Measurements from ENCODE around the gene MKX.
A peak's percentile ranks its signal among the peaks of the same experiment; 100 is the strongest.

Gene MKX, protein sequence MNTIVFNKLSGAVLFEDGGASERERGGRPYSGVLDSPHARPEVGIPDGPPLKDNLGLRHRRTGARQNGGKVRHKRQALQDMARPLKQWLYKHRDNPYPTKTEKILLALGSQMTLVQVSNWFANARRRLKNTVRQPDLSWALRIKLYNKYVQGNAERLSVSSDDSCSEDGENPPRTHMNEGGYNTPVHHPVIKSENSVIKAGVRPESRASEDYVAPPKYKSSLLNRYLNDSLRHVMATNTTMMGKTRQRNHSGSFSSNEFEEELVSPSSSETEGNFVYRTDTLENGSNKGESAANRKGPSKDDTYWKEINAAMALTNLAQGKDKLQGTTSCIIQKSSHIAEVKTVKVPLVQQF

DNA sequence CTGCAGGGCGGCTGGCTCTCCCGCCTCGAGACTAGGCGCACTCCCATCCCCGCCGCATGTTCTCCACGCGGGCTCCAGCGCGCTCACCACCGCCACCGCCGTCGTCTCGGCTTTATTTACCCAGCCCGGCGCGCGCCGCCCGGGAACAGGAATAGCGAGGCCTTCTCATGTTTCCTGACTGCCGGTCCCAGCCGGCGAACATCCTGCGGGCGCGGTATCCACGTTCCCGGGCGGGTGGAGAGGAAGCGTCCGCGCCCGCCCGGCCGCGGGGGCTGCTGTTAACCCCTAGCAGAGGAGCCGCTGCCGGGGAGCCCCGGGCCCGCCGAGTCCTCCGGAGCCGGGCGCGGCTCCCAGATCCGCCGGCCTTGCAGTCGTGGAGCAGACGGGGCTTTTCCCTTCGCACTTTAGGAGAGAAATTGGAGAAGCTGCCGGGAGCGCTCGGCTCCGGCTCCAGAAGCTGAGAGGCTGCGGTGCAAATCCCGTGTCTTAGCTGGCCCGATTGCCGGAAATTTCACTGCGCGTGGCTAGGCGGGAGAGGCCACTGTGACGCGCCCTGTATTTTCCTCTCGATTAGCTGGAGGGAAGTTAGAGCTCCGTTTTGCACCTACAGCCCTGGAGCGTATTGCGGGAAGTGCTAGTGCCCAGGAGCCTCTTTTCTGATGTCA is at the start of gene MKX:
MKX (minus strand) TSS at position 88 of the 665 bp plus-strand sequence. CDS start 2,404 bp downstream, outside the sequence.
- peak; percentile 28 for DNase-seq

DNA sequence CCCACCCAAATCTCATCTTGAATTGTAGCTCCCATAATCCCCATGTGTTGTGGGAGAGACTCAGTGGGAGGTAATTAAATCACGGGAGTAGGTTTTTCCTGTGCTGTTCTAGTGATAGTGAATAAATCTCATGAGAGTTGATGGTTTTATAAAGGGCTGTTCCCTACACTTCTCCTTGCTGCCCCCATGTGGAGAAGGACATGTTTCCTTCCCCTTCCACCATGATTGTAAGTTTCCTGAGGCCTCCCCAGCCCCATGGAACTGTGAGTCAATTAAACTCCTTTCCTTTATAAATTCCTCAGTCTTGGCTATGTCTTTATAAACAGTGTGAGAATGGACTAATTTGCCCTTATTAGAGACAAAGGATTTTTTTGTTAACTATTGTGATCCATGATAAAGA is 48.5 kb upstream of the MKX start:
- no peak for DNase-seq

DNA sequence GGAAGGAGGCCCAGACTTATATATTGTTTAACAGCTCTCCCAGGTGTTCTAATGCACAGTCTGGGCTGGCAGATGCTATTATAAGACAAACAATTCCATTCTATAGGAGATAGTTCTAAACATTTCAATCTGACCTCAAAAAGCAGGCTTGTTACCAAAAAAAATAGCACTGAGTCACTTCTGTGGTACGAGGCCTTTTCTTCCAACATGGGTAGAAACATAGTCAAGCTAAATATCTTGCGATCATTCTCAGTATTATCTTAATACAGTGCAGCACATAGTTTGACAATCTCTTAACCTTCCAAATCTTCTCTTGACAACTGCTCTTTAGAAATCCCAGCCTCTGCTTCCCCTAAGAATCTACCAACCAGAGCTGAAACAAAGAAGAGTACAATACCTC is 46.6 kb upstream of the MKX start:
- DNase-seq = no peak

DNA sequence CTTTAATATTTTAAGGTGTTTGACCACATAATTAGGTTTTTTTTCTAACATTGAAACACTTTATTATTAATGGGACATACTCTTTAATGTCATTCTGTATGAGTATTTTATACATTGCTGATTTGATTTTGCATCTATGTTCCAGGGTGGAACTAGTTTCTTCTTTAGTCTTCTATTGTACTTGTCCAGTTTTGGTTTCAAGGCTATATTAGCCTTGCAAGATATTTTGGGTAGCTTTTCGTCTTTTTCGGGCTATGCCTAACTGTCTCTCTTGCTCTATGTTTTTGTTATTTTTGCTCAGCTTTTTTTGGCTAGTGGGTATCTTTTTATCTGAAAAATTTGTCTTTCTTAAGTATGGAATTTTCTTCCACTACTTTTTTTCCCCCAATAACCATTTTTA is 38.7 kb upstream of the MKX start:
- DNase-seq = no peak

DNA sequence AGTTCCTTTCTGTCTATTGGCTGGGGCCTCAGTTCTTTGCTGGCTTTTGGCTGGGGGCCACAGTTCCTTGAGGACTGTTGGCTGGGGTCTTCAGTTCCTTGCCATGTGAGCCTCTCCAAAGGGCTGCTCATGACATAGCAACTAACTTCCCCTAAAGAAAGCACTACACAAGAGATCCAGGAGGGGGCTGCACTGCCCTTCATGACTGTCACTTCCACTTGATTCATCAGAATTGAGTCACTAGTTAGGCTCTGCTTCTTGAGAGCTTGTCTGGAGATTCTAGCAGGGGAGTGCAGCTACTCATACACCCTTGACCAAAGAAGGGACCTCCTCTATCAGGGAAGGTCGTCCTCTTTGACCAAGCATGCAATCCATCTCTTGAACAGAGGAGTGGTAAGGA is 38.0 kb upstream of the MKX start:
- peak; percentile 26 for DNase-seq

DNA sequence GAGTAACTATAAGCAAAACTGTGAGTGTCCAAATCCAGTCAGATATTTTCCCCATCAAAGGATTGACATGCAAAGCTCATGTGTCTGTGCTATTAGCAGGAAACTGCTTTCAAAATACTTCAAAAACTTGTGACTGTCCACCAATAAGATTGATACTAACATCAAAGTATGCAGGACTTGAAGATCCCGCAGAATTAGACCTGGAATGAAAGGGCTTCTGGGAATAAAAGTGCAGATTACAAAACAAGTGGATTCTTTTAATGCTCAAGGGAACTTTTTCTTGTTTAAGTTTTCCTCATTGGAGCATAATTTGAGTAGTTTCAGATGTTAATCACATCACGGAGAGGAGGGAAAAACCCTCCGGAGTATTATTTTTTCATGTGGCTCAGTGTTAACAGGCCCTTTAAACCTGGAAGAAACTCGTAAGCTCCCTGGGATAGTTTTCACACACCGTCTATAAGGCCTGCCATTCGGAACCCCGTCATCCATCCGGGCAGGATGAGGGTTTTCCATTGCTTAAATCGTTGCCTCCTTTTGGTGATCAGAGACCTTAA is 33.9 kb upstream of the MKX start:
- DNase-seq = no peak

DNA sequence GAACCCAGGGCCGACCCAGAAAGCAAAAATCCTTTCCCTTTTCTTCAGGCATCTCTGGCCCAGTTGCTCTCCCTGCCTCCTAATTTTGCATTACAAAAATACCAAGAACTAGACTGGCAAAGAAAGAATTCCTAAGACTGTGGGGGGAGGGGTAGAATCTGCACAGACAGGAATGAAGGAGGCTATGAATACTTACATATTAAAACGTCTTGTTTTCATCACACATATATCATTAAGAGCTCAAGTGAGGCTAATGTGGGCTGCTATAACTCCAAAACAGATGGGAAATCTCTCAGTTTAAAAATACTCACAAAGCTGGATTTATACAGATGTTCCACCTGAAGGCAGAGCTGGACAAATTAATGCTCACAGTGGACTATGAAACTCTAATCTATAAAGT is 29.2 kb upstream of the MKX start:
- DNase-seq = no peak

DNA sequence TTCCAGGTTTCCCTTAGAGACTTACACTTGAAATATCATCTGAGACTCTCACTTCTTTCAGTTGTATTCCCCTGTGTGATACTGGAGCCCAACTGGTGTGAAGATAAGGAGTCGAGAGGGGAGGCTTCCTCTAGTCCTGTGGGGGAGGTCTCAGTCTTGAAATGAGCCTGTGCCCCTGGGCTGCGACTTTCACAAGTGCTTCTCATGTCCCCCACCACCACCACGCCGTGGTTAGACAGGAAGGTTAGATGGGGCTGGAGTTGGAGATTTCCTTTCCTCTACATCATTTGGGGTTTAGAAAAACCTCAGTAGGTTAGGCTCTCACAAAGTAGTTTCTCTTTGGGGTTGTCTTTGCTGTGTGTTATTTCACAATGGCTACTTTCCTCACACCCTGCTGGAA is 25.6 kb upstream of the MKX start:
- DNase-seq = no peak

DNA sequence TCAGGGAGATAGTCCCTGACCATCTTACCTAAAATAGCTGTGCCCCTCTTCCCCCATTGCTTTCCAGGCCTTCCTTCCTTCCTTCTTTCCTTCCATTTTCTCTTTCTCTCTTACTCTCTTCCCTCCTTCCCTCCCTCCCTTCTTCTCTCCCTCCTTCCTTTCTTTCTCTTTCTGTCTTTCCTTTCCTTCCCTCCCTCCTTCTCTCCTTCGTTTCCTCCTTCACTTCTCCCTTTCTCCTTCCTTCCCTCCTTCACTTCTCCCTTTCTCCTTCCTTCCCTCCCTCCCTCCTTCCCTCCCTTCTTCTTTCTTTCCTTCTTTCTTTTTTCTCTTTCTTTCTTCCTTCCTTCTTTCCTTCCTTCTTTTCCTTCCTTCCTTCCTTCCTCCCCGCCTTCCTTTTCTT is 24.6 kb upstream of the MKX start:
- no peak for DNase-seq

DNA sequence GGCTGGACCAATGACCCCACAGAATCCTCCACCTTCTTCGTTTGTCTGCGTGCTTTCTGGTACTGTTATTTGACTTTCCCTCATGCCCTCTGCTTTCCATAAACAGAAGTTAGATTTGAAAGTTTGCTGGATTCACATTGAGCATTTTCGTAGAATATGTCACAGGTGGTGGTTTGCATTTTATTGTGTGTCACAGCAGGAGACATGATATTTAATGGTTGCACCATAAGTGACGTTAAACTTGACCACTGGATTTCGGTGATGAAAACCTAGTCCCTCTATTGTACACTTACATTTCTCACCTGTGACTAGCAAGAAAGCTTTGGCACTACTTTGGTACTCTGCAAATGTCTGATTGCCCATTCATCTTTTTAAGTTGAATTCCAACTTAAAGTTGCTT is 15.2 kb upstream of the MKX start:
- DNase-seq = no peak

DNA sequence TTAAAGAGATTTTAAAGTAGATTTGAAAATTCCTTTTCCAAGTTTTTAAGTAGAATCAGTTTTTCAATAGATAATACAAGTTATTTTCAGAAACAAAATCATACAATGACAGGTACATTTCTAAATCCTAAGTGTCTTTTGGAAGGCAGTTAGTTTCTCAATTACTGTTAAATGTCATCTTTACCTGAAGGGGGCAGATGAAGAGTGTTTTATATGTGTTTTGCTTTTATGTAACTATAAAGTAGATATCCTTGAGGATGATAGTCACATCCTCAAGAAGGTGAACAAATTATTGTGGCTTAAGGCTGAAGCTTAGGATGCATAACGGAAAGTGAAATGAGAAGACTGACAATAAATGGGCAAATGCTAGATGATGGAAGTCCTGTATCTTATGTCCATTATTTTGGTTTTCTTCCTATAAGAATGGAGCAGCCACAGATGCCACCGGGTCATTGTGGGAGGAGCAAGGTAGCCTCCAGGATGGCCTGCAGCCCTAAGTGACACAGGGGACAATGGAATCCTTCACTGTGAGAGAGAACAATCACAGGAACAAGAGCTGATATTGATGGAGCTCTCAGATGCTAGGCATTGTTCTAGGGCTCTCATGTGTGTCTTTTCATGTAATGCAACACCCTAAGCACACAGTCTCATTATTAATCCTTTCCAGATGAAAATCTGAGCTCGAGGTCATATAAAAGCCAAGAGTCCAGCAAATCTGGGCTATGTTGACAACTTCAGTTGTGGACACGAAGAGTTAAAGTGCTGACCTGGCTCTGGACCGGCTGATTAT is 14.1 kb upstream of the MKX start:
- no peak for DNase-seq

DNA sequence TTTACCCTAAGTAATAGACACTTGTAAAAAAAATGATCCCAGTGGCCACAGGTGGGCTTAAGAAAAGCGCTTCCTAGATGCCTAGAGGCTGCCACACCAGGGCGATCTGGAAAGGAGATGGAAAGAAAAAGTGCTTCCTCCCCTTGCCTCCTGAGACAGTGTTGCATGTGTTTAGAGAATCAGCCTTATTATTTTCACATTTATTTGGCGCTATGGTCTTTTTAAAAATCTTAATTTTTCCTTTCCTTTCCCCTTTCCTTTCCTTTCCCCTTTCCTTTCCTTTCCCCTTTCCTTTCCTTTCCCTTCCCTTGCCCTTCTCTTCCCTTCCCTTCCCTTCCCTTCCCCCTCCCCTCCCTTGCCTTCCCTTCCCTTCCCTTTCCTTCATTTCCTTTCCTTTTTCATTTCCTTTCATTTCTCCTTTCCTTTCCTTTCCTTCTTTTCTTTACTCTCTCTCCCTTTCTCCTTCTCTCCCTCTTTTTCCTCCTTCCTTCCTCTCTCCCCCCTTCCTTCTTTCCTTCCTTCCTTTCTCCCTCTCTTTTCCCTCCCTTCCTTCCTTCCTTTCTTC is 7.1 kb upstream of the MKX start:
- no peak for DNase-seq

DNA sequence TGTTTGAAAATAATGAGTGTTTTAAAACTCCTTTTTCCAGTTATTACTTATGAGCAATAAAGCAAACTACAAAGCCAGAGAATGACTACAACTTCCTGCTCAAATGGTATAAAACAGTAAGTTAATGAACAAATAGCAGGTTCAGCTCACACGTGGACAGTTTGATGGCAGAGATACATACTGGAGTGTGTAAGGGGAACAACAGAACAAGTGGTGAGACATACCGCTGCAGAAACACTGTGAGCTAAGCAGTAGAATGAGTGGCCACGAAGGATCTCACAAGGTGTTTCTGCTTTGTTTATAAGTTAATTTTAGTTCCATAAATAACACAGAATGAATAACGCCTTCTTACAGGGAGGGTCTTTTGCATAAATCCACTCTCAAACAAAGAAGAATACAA is 3.0 kb upstream of the MKX start:
- DNase-seq = no peak

DNA sequence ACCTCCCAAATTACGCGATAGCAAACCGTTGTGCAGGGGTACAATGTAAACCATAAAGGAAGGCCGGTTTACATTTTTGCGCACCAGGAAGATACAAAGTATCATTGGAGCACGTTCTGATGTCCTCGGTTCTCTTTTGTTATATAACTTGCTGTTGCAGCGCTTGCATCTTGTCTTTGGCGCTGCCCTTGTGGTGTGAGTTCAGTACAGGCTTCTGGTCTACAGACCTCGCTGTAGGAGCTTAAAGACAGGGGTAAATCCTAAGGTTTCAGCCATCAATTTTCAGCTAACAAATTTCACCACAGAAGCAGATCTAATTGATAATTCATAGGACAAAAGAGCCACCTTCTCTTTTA is 1.5 kb upstream of the MKX start:
- no peak for DNase-seq

DNA sequence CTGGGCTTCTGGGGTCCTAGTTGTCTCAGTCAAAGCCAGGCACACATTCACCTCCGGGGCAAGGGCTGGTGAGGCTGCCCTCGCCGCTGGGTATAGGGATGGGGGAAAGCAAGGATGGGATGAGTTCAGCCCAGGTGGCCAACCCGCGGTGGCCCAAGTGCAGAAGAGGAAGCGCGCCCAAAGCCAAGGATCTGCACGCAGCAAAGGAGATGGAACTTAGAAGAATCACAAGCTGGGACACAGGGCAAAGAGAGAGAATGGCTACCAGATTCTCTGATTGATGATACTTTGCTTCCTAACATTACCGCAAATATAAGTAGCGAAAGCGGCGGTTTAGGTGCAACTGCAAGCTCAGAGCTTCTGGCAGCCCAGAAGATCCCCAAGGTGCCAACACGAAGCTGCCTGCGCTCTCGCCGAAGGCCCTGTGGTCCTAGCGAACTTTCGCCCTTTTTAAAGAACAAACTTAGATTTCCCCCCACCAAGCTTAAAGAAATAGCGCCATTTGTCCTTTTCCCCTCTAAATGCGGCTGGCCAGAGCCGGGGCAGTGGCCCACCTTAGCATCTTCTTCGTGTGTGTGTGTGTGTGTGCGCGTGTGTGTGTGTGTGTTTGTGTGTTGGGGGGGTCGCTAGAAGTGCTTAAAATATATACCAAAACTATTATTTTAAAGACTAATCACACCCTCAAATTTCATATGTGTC is 927 bp upstream of the MKX start:
- no peak for DNase-seq

DNA sequence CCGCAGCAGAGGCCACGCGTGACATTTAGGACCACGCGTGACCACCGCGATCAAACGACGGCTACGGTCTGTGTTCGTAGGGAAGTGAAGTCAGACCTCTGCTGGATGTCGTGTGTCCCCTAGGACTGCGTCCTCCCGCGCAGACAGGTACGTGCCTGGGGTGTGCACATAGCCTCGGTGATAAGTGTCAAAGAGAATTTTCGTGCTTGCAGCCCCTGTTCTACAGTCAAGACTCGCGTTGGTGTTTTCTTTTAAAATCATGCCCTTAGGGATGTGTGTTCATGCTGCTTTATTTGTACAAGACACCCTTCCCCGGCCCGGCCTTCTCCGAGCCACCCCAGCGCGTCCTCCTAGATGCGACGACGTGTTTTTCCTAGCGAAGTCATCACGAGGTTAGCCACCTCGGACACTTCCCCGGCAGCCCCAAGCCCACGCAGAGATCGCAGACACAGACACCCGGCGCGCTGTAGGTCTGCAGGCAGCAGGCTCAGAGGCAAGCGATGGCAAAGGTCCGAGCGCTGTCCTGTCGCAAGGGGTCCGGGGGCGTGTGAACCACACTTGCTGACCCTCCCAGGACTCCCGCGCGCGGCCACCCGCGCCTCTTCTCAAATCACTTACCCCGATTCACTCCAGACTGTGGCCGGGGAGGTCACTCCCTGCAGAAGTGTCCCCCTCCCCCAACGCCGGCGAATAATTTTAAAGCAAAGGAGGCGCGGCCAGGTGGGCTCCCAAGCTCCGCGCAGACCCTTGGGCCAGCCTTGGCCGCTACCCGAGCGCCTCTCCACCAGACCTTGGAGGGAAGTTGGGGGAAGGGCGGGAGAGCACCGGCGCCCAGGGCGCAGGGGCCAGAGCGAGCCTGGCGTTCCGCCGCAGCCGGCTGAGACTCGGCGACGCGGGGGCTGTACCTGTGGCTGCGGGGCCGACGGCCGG is 552 bp downstream of the MKX start:
- DNase-seq = no peak

DNA sequence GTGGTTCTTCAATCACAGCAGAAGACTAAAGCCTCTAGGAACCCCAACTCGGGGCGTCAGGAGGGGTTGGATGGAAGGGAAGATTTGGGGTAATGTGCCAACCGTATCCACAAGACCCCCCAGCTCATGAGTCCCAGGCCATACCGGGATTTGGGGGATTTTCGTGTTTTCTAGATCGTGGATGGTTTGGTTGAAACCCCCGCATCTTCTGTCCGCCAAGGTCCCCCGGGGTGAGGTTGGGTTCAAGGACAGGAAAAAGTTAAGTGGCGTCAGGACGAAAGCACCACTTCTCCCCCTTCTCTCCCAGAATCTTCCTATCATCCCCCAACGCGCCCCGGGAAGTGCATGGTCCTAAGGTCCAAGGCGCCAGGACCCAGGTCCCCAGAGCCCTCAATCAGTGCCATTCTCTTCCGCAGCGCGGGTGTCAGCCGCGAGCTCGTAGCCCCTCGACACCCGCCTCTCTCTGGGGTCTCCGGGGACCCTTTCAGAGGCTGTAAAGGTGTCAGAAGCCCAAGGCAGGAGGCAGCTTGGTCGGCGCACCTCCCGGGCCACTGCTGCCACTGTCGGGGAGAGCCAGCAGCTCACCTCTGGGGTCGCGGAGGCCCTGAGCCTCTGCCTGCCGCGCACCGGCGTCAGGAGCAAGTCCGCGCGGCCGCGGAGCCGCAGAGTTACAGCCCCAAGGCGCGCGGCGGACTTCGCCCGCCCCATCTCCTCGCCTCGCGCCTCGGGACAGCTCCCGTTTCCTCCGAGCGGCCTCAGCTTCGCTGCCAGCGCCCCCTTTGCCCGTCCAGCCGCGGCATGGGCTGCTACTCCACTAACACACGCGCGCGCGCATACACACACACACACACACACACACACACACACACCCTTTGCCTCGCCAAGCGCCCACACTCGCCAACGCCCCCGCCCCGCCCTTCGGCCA is 1.5 kb downstream of the MKX start:
- no peak for DNase-seq

DNA sequence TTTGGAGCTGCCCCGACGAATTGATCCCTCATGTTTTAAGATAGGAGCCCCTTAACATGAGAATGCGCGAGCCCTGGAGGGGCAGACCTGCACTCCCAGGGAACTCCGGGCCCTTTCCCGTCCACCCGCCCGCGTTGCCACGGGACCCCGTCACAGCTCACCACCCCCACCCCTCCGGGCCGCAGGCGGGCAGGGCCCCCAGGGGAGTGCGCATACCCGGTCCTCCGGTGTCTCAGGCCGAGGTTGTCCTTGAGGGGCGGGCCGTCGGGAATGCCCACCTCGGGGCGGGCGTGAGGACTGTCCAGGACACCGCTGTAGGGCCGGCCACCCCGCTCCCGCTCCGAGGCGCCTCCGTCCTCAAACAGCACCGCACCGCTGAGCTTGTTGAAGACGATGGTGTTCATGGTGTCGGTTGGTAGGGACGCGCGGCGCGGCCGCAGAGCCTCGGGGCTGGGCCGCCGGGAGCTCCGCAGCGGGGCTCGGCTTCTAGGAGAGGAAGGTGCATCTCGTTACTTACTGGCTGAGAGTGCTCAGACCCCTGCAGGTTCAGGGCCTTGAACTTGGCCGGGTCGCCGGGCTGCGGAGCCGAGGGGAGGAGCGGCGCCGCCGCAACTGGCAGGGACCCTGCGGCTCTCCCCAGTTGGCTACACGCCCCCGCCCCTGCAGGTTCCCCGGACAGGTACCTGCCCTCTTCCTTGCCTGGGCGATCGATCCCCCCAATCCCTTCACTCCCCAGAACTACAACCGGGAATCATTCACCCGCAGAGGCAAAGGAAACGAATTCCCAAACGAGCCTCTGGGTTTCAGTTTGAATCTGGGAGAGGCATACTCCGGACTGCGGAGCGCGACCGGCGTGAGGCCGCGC is 2.4 kb downstream of the MKX start:
- DNase-seq = peak; percentile 22
